Stimulated activated CD8-positive, alpha-beta memory T cell treated with anti-CD3 and anti-CD28 coated beads, Interleukin-4, amount 100 ng/mL, for 4 hours (primary cell): ENCODE measurements around the gene LRRC25.

Experiments used
- DNase-seq, 2 donors: peaks; one replicate each; pipeline ENCODE4 v3.0.0-alpha.2; 2020; ENCODE audit warnings: low read depth in 2 of 2, low spot score in 1 of 2

Gene LRRC25

DNA sequence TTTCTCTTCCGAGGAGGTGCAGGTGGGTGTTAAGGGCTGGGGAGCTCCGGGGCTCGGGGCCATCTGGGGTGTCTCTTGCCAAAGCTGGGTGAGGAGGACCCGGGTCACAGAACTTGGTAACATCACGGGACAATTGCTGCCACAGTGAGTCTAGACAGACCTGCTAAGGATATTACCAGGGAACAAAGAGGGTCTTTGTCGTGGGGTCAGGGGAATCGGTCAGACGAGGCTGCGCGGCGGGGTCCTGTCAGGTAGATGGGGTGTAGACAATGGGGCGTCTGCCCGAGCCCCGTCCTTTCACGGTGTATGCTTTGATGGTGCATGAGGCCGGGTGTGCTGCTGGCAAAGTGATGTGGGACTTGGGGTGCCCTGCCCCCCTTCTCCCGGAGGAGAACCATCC is 49.3 kb downstream of the LRRC25 start:
- no peak for DNase-seq

DNA sequence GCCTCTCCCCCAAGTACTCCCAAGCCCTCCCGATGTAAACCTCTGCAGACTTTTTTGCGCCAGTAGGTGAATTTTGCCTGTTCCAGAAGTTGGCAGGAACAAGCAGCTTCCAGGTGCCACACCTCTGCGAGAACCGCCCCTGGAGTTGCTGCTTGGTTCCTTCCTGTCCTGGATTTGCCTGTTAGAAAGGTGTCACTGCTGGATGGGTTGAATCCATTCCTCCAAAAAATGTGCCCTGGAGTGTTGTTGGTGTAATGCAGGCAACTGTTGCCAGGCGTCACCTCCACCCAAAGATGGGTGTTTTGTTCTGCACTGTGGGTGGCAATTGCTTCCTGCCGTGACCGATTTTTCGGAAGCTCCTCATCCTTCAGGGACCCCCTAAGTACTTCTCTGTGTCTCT is 51.3 kb downstream of the LRRC25 start:
- DNase-seq = no peak

DNA sequence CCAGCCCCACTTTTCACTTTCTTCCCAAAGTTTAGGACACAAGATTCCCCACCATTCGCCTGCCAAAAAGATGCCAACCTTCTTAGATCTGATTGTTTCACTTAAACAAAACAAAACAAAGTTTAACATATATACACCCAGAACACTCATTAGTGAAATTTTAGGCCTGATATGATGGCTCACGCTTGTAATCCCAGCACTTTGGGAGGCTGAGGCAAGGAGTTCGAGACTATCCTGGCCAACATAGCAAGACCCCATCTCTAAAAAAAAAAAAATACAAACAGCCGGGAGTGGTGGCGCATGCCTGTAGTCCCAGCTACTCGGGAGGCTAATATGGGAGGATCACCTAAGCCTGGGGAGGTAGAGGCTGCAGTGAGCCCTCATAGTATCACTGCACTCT is 52.1 kb downstream of the LRRC25 start:
- no peak for DNase-seq

DNA sequence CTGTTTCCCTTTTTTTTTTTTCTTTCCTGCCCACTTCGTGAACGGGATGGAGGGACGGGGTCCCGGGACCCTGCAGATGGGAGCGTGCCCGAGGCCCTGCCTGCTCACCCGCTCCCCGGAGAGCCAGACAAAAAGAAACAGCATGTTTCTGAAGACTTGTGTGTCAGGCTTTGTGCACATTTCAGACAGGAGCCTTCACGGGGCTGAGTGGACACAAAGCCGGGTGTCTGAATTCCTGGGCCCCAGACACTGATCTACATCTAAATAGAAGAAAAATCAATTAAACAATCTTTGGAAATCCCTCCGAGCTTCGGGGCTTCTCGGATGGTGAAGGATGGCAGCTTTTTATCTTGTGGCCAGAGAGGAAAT is 52.9 kb downstream of the LRRC25 start:
- no peak for DNase-seq

DNA sequence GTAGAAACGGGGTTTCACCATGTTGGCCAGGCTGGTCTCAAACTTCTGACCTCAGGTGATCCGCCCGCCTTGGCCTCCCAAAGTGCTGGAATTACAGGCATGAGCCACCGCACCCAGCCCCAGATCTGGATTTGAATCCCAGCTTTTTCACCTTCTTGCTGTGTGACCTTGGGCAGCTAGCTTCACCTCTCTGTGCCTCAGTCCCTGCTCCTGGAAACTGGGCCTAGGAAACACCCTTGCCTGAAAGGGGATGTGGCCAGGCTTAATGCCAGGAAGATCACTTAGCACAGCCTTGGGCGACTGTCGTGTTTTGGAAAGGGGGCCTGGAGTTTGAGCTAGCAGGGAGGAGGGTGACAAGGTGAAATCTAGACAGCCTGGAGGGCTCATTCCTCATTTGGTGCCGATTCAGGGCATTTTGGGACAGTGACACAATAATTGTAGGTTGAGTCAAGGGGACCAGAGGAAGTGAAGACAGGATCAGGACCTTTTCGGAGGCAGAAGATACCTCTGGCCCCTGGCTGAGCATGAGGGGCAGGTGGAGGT is 55.3 kb downstream of the LRRC25 start:
- no peak for DNase-seq
